ENCODE data around the gene DNAJC21.

The DNAJC21 gene

DNA sequence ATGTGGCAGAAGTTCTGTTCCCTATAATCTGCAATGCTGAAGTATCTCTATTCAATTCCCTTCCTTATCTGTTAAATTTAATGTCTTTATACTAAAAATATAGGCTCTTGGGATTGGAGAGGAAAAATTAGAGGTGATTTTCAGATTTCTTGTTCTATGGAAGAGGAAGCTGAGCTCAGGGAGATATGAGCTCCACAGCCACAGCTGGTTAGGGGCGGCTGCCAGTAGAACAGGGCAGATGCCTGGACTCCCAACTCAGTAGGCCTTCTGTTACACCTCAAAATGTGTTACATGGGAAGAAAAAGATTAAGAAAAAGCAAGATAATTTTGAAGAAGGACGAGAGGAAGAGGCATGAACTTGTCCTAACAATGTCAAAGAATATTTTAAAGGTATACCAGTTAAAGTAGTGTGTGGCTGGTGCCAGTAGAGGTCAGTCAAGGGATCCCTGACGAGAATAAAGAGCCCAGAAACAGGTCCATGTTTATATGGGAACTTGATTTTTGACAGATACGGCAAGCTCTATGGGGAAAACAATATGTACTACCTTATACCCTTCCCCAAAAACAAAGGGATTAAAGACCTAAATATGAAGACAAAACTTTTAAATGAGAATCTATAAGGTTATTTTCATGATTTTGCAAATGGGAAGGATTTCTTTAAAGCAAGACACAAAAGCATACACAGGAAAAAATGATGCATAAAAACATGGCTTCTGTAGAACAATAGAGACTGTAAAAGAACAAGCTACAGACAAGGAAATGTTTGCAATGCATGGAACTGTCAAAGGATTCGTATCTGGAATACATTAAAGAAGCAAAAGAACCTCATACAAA is 28.7 kb downstream of the DNAJC21 start:
- peak; percentile 93 for ATAC-seq
- TF ChIP-seq GLIS3 (CRISPR knock-in tag; IDR thresholded peaks at IDR 0.05) (no peak), TOX (CRISPR knock-in tag; IDR thresholded peaks at IDR 0.05; ENCODE audit: borderline replicate concordance) (no peak), ZNF8 (CRISPR knock-in tag; IDR thresholded peaks at IDR 0.05) (no peak), ZFP30 (CRISPR knock-in tag; IDR thresholded peaks at IDR 0.05) (no peak), RARB (CRISPR knock-in tag; IDR thresholded peaks at IDR 0.05) (no peak), PPARA (CRISPR knock-in tag; IDR thresholded peaks at IDR 0.05; ENCODE audit: borderline replicate concordance) (no peak), ZC3H10 (CRISPR knock-in tag; IDR thresholded peaks at IDR 0.05) (no peak)
- TF ChIP-seq, protein P1, sequence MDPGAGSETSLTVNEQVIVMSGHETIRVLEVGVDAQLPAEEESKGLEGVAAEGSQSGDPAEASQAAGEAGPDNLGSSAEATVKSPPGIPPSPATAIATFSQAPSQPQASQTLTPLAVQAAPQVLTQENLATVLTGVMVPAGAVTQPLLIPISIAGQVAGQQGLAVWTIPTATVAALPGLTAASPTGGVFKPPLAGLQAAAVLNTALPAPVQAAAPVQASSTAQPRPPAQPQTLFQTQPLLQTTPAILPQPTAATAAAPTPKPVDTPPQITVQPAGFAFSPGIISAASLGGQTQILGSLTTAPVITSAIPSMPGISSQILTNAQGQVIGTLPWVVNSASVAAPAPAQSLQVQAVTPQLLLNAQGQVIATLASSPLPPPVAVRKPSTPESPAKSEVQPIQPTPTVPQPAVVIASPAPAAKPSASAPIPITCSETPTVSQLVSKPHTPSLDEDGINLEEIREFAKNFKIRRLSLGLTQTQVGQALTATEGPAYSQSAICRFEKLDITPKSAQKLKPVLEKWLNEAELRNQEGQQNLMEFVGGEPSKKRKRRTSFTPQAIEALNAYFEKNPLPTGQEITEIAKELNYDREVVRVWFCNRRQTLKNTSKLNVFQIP (CRISPR knock-in tag; IDR thresholded peaks at IDR 0.05; ENCODE audit: borderline replicate concordance, low read depth), result no peak
- TF ChIP-seq, protein P2, sequence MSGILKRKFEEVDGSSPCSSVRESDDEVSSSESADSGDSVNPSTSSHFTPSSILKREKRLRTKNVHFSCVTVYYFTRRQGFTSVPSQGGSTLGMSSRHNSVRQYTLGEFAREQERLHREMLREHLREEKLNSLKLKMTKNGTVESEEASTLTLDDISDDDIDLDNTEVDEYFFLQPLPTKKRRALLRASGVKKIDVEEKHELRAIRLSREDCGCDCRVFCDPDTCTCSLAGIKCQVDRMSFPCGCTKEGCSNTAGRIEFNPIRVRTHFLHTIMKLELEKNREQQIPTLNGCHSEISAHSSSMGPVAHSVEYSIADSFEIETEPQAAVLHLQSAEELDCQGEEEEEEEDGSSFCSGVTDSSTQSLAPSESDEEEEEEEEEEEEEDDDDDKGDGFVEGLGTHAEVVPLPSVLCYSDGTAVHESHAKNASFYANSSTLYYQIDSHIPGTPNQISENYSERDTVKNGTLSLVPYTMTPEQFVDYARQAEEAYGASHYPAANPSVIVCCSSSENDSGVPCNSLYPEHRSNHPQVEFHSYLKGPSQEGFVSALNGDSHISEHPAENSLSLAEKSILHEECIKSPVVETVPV (CRISPR knock-in tag; IDR thresholded peaks at IDR 0.05), result no peak
- TF ChIP-seq, protein P3, sequence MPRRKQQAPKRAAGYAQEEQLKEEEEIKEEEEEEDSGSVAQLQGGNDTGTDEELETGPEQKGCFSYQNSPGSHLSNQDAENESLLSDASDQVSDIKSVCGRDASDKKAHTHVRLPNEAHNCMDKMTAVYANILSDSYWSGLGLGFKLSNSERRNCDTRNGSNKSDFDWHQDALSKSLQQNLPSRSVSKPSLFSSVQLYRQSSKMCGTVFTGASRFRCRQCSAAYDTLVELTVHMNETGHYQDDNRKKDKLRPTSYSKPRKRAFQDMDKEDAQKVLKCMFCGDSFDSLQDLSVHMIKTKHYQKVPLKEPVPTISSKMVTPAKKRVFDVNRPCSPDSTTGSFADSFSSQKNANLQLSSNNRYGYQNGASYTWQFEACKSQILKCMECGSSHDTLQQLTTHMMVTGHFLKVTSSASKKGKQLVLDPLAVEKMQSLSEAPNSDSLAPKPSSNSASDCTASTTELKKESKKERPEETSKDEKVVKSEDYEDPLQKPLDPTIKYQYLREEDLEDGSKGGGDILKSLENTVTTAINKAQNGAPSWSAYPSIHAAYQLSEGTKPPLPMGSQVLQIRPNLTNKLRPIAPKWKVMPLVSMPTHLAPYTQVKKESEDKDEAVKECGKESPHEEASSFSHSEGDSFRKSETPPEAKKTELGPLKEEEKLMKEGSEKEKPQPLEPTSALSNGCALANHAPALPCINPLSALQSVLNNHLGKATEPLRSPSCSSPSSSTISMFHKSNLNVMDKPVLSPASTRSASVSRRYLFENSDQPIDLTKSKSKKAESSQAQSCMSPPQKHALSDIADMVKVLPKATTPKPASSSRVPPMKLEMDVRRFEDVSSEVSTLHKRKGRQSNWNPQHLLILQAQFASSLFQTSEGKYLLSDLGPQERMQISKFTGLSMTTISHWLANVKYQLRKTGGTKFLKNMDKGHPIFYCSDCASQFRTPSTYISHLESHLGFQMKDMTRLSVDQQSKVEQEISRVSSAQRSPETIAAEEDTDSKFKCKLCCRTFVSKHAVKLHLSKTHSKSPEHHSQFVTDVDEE (CRISPR knock-in tag; IDR thresholded peaks at IDR 0.05), result no peak
- TF ChIP-seq, protein P4, sequence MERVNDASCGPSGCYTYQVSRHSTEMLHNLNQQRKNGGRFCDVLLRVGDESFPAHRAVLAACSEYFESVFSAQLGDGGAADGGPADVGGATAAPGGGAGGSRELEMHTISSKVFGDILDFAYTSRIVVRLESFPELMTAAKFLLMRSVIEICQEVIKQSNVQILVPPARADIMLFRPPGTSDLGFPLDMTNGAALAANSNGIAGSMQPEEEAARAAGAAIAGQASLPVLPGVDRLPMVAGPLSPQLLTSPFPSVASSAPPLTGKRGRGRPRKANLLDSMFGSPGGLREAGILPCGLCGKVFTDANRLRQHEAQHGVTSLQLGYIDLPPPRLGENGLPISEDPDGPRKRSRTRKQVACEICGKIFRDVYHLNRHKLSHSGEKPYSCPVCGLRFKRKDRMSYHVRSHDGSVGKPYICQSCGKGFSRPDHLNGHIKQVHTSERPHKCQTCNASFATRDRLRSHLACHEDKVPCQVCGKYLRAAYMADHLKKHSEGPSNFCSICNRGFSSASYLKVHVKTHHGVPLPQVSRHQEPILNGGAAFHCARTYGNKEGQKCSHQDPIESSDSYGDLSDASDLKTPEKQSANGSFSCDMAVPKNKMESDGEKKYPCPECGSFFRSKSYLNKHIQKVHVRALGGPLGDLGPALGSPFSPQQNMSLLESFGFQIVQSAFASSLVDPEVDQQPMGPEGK (CRISPR knock-in tag; IDR thresholded peaks at IDR 0.05; ENCODE audit: borderline replicate concordance), result no peak

DNA sequence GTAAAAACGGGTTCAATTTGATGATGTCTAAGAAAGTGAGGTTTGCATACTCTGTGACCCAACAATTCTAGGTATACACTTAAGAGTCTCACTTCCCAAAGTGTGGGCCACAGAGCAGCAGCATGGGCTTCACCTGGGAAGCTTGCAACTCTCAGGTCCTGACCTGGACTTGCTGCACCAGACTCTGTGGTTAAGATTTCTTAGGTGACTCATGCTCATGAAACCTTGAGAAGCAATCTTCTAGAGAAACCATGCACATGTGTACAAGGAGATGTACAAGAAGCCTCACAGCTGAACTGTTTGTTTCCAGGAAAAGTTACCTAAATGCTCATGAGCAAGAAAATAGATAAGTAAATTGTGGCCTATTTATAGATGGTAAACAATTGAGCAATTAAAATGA is 30.0 kb downstream of the DNAJC21 start:
- TF ChIP-seq, protein P1 (CRISPR knock-in tag; IDR thresholded peaks at IDR 0.05; ENCODE audit: borderline replicate concordance, low read depth), result no peak
- TF ChIP-seq ARNTL (CRISPR knock-in tag; IDR thresholded peaks at IDR 0.05; ENCODE audit: borderline replicate concordance, low read depth) (no peak), ZC3H10 (CRISPR knock-in tag; IDR thresholded peaks at IDR 0.05) (no peak), GLIS3 (CRISPR knock-in tag; IDR thresholded peaks at IDR 0.05) (no peak), PPARA (CRISPR knock-in tag; IDR thresholded peaks at IDR 0.05; ENCODE audit: borderline replicate concordance) (no peak), TCF4 (CRISPR knock-in tag; IDR thresholded peaks at IDR 0.05; ENCODE audit: borderline replicate concordance) (no peak), ESRRG (CRISPR knock-in tag; IDR thresholded peaks at IDR 0.05) (no peak), CSDC2 (CRISPR knock-in tag; IDR thresholded peaks at IDR 0.05) (no peak), ZNF70 (CRISPR knock-in tag; IDR thresholded peaks at IDR 0.05) (no peak), OSR1 (CRISPR knock-in tag; IDR thresholded peaks at IDR 0.05) (no peak)
- peak; percentile 38; the same call in 1 of the 3 replicates for ATAC-seq

DNA sequence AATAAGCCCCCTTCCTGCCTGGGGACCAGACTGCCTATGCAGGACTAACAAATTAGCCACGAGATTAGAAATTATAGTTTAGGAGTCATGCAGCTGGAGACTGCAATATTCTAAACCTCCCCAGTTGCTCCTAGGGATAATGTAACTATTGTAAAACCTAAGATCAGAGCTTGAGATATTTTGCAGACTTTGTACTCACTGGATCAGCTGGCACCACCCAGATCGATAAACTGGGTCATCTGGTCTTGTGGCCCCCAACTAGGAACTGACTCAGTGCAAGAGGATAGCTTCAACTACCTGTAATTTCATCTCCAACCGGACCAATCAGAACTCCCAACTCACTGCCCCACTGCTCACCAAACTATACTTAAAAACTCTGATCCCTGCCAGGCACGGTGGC is 38.2 kb downstream of the DNAJC21 start:
- ATAC-seq, result no peak
- TF ChIP-seq SNAI2 (CRISPR knock-in tag; IDR thresholded peaks at IDR 0.05), result no peak
- no peak for TF ChIP-seq GLIS3 (CRISPR knock-in tag; IDR thresholded peaks at IDR 0.05)
- no peak for TF ChIP-seq ZNF8 (CRISPR knock-in tag; IDR thresholded peaks at IDR 0.05)
- TF ChIP-seq ZNF70 (CRISPR knock-in tag; IDR thresholded peaks at IDR 0.05), result no peak
- TF ChIP-seq PPARA (CRISPR knock-in tag; IDR thresholded peaks at IDR 0.05; ENCODE audit: borderline replicate concordance), result no peak
- TF ChIP-seq ESRRG (CRISPR knock-in tag; IDR thresholded peaks at IDR 0.05), result no peak
- TF ChIP-seq, protein P1 (CRISPR knock-in tag; IDR thresholded peaks at IDR 0.05; ENCODE audit: borderline replicate concordance, low read depth), result no peak
- no peak for TF ChIP-seq ZFP30 (CRISPR knock-in tag; IDR thresholded peaks at IDR 0.05)
- TF ChIP-seq TCF4 (CRISPR knock-in tag; IDR thresholded peaks at IDR 0.05; ENCODE audit: borderline replicate concordance), result no peak
- TF ChIP-seq TOX (CRISPR knock-in tag; IDR thresholded peaks at IDR 0.05; ENCODE audit: borderline replicate concordance), result no peak
- TF ChIP-seq, protein P2 (CRISPR knock-in tag; IDR thresholded peaks at IDR 0.05), result no peak
- no peak for TF ChIP-seq OSR1 (CRISPR knock-in tag; IDR thresholded peaks at IDR 0.05)
- TF ChIP-seq, protein P4 (CRISPR knock-in tag; IDR thresholded peaks at IDR 0.05; ENCODE audit: borderline replicate concordance), result no peak
- TF ChIP-seq ARNTL (CRISPR knock-in tag; IDR thresholded peaks at IDR 0.05; ENCODE audit: borderline replicate concordance, low read depth), result no peak
- TF ChIP-seq RARB (CRISPR knock-in tag; IDR thresholded peaks at IDR 0.05), result no peak
- TF ChIP-seq ZC3H10 (CRISPR knock-in tag; IDR thresholded peaks at IDR 0.05), result no peak
- no peak for TF ChIP-seq CSDC2 (CRISPR knock-in tag; IDR thresholded peaks at IDR 0.05)
